Esophagus squamous epithelium (tissue), 4 donors: Measurements from ENCODE around the gene DIAPH3.

ENCODE experiments used
- POLR2A ChIP-seq, 4 donors: fragments of 450-650 bp; IDR thresholded peaks; one replicate each; pipeline ENCODE4 v1.6.1; 2017; ENCODE audit warnings: antibody characterized with exemption in 4 of 4, mild to moderate bottlenecking in 4 of 4, moderate library complexity in 3 of 4
- TF ChIP-seq, protein P1 (sequence below), 6 experiments: fragments of 450-650 bp in 4 of 6; fragments of 200-600 bp in 2 of 6; sonication (generic) in 2 of 6; IDR thresholded peaks; one replicate each; pipeline ENCODE4 v1.5.1; 2016 to 2019; ENCODE audit warnings: antibody characterized with exemption in 6 of 6, mild to moderate bottlenecking in 4 of 6, moderate library complexity in 4 of 6

DNA sequence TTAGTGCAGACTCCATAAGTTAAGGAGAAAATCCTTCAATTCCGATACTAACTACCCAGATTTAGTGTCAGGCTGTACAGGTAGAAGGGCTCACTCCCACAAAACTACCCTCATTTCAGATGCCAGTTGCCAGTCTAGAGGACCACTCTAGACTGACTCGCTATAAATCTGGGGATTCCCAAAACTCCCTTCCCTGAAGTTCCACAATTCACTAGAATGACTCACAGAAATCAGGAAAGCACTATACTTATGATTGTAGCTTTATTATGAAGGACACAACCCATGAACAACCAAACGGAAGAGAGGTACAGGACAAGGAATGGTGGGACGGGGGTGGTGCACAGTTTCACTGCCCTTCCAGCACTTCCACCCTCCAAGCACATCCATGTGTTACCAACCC is 321.2 kb downstream of the DIAPH3 start:
- TF ChIP-seq, protein P1, sequence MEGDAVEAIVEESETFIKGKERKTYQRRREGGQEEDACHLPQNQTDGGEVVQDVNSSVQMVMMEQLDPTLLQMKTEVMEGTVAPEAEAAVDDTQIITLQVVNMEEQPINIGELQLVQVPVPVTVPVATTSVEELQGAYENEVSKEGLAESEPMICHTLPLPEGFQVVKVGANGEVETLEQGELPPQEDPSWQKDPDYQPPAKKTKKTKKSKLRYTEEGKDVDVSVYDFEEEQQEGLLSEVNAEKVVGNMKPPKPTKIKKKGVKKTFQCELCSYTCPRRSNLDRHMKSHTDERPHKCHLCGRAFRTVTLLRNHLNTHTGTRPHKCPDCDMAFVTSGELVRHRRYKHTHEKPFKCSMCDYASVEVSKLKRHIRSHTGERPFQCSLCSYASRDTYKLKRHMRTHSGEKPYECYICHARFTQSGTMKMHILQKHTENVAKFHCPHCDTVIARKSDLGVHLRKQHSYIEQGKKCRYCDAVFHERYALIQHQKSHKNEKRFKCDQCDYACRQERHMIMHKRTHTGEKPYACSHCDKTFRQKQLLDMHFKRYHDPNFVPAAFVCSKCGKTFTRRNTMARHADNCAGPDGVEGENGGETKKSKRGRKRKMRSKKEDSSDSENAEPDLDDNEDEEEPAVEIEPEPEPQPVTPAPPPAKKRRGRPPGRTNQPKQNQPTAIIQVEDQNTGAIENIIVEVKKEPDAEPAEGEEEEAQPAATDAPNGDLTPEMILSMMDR (IDR thresholded peaks at IDR 0.05), result no peak
- TF ChIP-seq POLR2A (IDR thresholded peaks at IDR 0.05), result no peak
